HG02852 (cell line): Measurements from ENCODE around the gene ZDHHC13.

Source experiments
- ATAC-seq: cut with Tn5 transposase; IDR thresholded peaks from one replicate; pipeline ENCODE4 v1.9.1; 2021; ENCODE audit warnings: mild to moderate bottlenecking, moderate library complexity; ENCODE audit not compliant: unreplicated experiment

The ZDHHC13 gene, protein sequence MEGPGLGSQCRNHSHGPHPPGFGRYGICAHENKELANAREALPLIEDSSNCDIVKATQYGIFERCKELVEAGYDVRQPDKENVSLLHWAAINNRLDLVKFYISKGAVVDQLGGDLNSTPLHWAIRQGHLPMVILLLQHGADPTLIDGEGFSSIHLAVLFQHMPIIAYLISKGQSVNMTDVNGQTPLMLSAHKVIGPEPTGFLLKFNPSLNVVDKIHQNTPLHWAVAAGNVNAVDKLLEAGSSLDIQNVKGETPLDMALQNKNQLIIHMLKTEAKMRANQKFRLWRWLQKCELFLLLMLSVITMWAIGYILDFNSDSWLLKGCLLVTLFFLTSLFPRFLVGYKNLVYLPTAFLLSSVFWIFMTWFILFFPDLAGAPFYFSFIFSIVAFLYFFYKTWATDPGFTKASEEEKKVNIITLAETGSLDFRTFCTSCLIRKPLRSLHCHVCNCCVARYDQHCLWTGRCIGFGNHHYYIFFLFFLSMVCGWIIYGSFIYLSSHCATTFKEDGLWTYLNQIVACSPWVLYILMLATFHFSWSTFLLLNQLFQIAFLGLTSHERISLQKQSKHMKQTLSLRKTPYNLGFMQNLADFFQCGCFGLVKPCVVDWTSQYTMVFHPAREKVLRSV

GRCh38 chr11:19116971-19117759, at the start of gene ZDHHC13:
TSS of gene ZDHHC13 (plus strand) at chr11:19117168. CDS start at chr11:19117250, 82 bp downstream.
- peak; percentile 99 for ATAC-seq

GRCh38 chr11:19071255-19071654, 45.7 kb upstream of the ZDHHC13 start:
- peak; percentile 98 for ATAC-seq

DNA sequence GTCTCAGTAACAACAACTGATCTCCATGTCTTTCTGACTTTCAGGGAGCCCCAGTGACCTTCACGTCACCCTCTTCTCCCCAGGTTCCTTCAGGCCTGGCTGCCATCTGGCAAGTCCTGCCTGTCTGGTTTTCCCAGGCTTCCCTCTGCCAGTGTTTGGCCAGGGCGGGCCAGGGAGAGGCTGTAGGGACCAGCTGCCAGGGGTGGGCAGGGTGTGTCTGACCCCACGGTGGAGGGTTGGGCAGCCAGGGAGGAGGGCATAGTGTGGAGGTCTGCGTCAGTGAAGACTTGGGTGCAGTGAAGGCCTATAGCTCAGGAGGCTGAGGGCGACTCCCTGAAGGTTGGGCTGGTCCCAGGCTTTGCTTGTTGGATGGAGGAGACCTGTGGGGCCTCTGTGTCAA, 44.5 kb upstream of the ZDHHC13 start:
- ATAC-seq, result no peak

DNA sequence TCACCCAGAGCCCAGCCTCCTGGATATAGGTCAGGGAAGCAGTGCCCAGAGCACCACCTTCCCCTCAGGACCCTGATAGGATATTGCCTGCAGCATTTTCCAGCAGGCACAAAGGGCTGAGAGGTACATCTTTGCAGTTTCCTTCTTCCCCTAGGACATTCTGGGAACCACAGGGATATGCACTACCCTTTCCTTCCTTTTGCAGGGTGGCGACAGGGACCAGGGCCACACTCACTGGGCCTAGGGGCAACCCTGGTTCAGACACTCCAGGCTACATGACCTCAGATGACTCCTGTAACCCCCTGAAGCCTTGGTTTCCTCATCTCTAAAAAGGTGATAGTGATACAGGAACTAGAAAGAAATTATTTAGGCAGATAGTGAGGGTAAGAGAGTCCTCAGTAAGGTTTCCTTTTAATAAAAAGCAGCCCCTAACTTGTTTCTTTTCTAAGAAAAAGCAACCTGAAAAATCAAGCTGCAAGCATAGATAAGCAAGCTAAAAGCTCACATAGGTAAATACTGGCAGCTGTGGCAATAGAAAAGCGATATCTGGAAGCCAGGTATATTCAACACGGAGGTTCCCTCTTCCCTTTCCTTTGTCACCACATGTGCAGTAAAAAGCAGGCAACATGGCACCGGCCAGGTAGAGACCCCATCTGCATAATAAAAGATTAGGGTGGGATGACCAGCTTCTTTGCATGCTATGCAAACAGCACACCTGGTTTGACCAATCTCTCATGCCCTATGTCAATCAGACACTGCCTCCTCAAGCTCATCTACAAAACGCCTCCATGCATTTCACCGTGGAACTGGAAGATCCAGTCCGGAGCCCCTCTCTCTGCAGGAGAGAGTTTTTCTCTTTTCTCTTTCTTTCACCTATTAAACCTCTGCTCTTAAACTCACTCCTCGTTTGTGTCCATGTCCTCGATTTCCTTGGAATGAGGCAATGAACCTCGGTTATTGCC, 43.2 kb upstream of the ZDHHC13 start:
- ATAC-seq, result no peak

GRCh38 chr11:19075636-19076035, 41.3 kb upstream of the ZDHHC13 start:
- no peak for ATAC-seq

- peak; percentile 71 for ATAC-seq
Measured at GRCh38 chr11:19076744-19077589, 40.0 kb upstream of the ZDHHC13 start.

- no peak for ATAC-seq
Measured at GRCh38 chr11:19077965-19078364, 39.0 kb upstream of the ZDHHC13 start.

DNA sequence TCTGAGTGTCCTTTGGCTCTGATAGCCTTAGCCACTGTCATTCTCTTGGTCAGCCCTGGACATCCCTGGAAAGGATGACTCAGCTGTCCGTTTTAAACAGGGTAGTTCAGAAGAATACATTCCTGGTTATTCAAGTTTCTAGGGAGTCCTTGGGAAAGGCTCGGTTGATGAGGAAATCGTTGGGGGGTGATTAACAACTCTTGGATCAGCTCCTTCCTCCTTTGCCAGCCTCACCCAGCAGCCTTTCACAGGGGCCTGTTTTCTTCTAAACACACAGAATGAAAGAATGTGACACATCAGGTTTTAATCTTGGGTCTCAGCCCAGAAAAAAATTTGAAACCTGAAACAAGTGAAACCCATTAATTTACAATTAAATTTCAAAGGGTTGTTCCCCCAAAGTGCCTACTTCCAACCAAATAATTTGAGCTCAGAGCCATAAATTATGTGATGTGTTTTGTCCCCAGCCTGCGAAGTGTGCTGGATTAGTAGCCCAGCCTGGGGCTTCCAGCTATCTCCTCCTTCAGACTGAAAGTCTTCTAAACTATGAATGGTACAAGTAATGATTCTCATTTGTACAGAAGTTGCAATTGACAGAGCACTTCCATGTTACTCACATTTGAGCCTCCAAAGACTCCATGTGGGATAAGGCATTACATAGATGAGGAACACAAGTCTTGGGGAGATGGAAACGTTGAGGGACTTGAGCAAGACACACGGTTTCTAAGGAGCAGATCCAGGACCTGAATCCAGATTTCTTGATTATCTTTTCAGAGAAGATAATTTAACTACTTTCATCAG, 37.1 kb upstream of the ZDHHC13 start:
- ATAC-seq, result no peak

DNA sequence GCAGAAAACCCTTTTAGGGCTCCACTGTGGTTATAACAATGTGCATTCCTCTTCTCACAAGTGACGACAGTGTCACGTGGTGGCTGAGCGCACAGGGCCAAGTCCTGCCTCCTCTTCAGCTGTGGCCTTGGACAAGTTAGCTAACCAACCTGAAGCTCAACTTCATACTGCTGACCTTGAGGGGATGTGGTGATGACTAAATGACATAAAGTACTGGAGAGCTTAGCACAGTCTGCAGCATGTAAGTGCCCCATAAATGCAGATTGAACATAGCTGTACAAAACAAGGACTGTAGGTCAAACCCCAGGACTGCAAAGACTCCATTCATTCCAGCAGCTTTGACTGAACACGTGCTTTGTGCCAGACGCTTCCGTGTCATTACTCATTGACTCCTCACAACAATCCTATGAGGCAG, 36.4 kb upstream of the ZDHHC13 start:
- no peak for ATAC-seq

- no peak for ATAC-seq
Measured at GRCh38 chr11:19083166-19083565, 33.8 kb upstream of the ZDHHC13 start.

GRCh38 chr11:19084661-19085315, 32.2 kb upstream of the ZDHHC13 start:
- no peak for ATAC-seq

DNA sequence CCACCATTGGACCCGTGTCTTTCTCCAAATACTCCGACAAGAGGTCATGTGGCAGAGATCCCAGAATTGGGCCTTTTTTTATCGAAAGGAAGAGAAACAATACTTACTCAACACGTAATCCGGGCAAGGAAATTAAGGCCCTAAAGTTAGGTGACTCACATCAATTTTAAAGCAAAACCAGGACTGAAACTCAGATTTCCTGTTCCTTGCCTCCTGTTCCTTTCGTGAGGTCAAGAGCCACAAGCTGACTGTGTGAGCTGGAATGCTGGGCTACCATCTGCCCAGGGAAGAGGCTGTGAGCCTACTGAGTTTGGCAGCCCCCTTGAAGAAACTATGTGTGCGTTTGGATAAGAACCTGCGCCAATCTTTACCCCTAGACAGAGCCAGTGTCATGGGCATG, 29.3 kb upstream of the ZDHHC13 start:
- ATAC-seq, result no peak

- ATAC-seq, result no peak
Measured at GRCh38 chr11:19088791-19089190, 28.2 kb upstream of the ZDHHC13 start.

DNA sequence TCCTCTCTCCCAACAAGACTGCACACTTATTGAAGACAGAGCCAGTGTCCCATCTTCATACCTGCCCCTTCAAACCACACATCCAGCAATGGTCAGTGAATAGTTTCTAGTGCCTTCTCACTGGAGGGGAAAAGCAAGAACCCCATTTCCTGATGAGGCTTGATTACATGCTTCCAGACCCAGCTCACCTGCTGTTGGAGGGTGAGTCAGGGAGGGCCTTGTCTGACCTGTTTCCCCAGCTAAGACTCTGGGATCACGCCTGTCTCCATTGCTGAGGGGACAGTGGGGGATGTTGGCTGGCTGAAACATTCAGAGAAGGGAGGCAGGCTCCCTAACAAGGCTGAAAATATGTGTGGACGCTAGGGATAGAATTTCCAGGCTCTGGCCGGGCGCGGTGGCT, 27.5 kb upstream of the ZDHHC13 start:
- ATAC-seq, result no peak

DNA sequence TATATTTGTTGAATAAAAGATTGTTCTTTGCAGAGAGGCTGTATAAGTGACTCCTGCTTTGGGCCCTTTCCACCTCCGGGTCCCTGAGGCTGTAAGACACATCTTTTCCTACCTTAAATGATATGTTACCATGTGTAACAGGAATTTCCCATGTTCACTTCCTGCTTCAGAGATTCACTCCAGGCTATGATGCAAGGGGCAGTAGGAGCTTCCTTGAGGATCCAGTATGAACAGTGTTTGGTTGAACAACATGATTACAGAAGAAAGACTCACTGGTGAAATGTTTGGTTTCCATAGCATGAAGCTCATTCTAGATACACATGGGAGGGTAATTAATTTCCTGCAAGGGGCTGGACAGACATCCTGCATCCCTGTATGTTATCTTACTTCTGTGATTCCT, 25.6 kb upstream of the ZDHHC13 start:
- ATAC-seq, result no peak

DNA sequence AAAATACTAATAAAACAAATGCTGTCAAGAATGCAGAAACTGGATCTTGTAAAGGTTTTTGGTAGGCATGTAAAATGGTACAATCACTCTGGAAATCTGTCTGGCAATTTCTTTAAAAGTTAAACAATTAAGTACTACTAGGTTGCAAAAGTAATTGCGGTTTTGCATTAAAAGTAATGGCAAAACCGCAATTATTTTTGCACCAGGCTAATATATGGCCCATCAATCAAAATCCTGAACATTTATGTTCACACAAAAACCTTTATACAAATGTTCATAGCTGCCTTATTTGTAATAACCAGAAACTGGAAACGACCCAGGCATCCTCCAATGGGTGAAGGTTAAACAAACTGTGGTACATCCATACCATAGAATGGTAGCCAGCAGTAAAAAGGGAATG, 24.6 kb upstream of the ZDHHC13 start:
- no peak for ATAC-seq

DNA sequence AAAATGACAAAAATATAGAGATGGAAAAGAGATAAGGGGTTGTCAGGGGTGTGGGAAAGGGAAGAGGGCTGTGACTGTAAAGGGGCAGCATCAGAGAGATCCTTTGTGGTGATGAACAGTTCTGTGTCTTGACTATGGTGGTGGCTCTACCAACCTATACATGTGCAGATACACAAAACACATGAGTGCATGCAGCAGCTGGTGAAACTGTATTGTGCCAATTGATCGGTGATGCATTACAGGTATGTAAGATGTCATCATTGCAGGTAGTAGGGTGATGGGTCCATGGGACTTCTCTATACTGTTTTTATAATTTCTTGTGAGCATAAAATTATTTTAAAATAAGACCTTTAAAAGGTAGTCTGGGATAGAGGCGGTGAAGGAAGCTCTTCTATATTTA, 24.1 kb upstream of the ZDHHC13 start:
- ATAC-seq, result no peak

DNA sequence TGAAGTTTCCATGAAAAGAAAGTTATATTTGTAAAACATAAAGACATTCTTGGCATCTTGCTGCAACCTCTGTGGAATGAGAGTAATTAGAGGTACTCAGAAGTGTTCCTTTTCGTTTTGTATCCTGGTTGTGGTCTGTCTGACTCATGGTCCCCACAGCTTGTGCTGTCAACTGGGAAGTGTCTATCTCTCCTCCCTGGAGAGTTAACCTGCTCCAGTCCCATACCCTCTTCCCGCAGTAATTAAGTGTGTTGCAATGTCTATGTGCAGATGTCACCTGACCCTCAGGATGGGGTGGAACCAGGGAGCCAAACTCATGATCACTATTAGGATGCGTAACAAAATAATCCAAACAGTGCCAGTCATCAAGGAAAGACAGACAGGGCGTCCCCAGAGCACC, 23.0 kb upstream of the ZDHHC13 start:
- no peak for ATAC-seq
